Measurements from ENCODE around the gene DCAF4L1. TPM values are rescaled to one million over a fixed set of nuclear protein-coding genes. Genes with fewer than 3 reads are reported as not detected.

Gene DCAF4L1, protein sequence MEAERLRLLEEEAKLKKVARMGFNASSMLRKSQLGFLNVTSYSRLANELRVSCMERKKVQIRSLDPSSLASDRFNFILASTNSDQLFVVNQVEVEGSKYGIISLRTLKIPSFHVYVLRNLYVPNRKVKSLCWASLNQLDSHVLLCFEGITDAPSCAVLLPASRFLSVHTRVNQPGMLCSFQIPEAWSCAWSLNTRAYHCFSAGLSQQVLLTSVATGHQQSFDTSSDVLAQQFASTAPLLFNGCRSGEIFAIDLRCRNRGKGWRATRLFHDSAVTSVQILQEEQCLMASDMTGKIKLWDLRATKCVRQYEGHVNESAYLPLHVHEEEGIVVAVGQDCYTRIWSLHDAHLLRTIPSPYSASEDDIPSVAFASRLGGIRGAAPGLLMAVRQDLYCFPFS
- total RNA-seq (under 1 TPM; 0.31 to 0.33 TPM), polyA plus RNA-seq (not detected)

DNA sequence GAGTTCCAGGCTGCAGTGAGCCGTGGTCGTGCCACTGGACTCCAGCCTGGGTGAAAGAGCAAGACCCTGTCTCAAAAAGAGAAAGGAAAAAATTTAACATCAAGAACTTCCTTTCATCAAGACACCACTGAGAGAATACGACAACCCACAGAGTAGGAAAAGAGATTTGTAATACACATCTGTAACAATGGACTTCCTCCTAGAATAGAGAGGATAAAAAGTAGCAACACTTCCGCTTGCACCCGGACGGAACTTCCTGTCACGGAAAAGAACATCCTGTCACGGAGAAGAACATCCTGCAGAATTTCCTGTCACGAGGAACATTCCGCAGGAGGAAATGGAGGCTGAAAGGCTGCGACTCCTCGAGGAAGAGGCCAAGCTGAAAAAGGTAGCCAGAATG, at the start of gene DCAF4L1:
Gene DCAF4L1 (plus strand): TSS at position 301 of the 400 bp plus-strand sequence. CDS start 37 bp downstream, at position 338.
- no peaks in the 10 kb centered on the region for H3K36me3 Mint-ChIP-seq
- ChIA-PET POLR2A (no interaction called here), CTCF (no interaction called here)
- H3K4me3 Mint-ChIP-seq, result no peak within 1 kb of the TSS
- H3K9me3 Mint-ChIP-seq, result no peaks in the 10 kb centered on the region
- Histone ChIP-seq H3K27me3 (ENCODE audit: insufficient read depth, low read length, poor library complexity, severe bottlenecking) (no peaks in the 10 kb centered on the region), H3K4me1 (ENCODE audit: insufficient read depth, low read length) (no peaks in the 10 kb centered on the region), H3K4me3 (ENCODE audit: low read length) (no peak within 1 kb of the TSS), H3K36me3 (ENCODE audit: insufficient read depth, low read length) (no peaks in the 10 kb centered on the region), H3K27ac (ENCODE audit: low read depth, low read length) (no peak within 1 kb of the TSS), H3K9me3 (ENCODE audit: low read length) (no peaks in the 10 kb centered on the region)
- H3K4me1 Mint-ChIP-seq, result no peaks in the 10 kb centered on the region
- H3K27me3 Mint-ChIP-seq, result peaks cover 3% of the 10 kb centered on the region in 2 donors
- no peak within 1 kb of the TSS for H3K27ac Mint-ChIP-seq
- DNase-seq, result no peak

DNA sequence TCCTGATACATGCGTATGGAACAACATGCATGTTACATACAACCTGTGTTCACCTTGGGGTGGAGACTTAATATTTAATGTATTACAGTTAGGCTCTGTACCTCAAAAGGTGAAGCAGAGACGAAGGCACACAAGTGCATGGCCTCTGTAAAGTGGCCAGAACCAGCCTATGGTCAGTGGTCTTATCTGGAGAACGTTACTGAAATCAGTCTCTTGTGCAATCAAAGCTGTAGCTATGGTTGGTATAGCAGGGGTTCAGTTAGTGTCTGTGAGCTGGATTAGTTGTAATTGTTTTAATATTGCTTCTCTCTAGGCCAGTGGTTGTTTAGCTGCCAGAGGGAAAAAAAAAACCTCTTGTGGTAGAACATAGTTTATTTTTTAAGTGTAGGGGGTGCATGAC, 48.6 kb upstream of the DCAF4L1 start:
- H3K36me3 ChIP-seq (ENCODE audit: insufficient read depth, low read length), result peaks cover 3% of the 10 kb centered on the region
- H3K9me3 Mint-ChIP-seq, result no peaks in the 10 kb centered on the region
- no peaks in the 10 kb centered on the region for H3K27me3 ChIP-seq (ENCODE audit: insufficient read depth, low read length, poor library complexity, severe bottlenecking)
- no peak for DNase-seq
- H3K27me3 Mint-ChIP-seq, result peaks cover 0 to 1% of the 10 kb centered on the region in 2 donors
- H3K27ac Mint-ChIP-seq, result no peak overlapping the region
- H3K9me3 ChIP-seq (ENCODE audit: low read length), result no peaks in the 10 kb centered on the region
- peaks cover 33 to 49% (median 40%) of the 10 kb centered on the region in 3 donors for H3K4me1 Mint-ChIP-seq
- peaks cover 0 to 16% (median 2%) of the 10 kb centered on the region in 3 donors for H3K36me3 Mint-ChIP-seq
- no peak overlapping the region for H3K27ac ChIP-seq (ENCODE audit: low read depth, low read length)
- H3K4me1 ChIP-seq (ENCODE audit: insufficient read depth, low read length), result peaks cover 24% of the 10 kb centered on the region
- CTCF ChIA-PET, result no interaction called here
- no peak overlapping the region for H3K4me3 ChIP-seq (ENCODE audit: low read length)
- peak overlapping the region in 2 of 7 donors; percentile 11 to 37 for H3K4me3 Mint-ChIP-seq
- POLR2A ChIA-PET, result no interaction called here

DNA sequence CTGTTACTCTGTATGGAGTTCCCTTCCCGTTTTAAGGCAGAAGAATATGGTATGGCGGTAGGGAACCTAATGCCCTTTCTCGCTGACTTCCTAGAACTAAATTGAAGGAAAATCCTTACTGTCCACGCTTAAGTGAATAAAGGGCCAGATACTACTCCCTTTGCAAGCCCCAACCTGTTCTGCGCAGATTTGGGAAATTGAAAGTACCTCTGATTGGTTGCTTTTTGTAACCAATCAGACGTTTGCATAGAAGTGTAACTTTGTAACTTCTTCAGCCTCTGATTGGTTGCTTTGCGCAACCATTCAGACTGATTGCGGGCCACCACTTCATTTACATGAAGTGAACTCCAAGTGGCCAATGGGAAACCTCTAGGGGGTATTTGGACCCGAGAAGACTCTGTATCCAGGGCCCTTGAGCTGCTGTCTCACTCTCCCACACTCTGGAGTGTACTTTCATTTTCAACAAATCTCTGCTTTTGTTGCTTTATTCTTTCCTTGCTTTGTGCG, 47.5 kb upstream of the DCAF4L1 start:
- peaks cover 0 to 1% of the 10 kb centered on the region in 2 donors for H3K27me3 Mint-ChIP-seq
- H3K27ac ChIP-seq (ENCODE audit: low read depth, low read length), result no peak overlapping the region
- no peak for DNase-seq
- H3K36me3 Mint-ChIP-seq, result peaks cover 0 to 23% (median 2%) of the 10 kb centered on the region in 3 donors
- H3K4me3 ChIP-seq (ENCODE audit: low read length), result no peak overlapping the region
- H3K4me3 Mint-ChIP-seq, result peak overlapping the region; percentile 93 to 100 (median 97)
- H3K9me3 ChIP-seq (ENCODE audit: low read length), result no peaks in the 10 kb centered on the region
- no peaks in the 10 kb centered on the region for H3K9me3 Mint-ChIP-seq
- H3K36me3 ChIP-seq (ENCODE audit: insufficient read depth, low read length), result peaks cover 3% of the 10 kb centered on the region
- H3K4me1 Mint-ChIP-seq, result peaks cover 38 to 60% (median 50%) of the 10 kb centered on the region in 3 donors
- peak overlapping the region in 6 of 8 donors; percentile 32 to 97 (median 94) for H3K27ac Mint-ChIP-seq
- ChIA-PET POLR2A (interaction anchor here (1.0 kb wide), 1 partner anchor 57 kb away, joined by 6 read pairs; the partner anchor contains the start of gene SLC30A9), CTCF (no interaction called here)
- peaks cover 28% of the 10 kb centered on the region for H3K4me1 ChIP-seq (ENCODE audit: insufficient read depth, low read length)
- H3K27me3 ChIP-seq (ENCODE audit: insufficient read depth, low read length, poor library complexity, severe bottlenecking), result no peaks in the 10 kb centered on the region

DNA sequence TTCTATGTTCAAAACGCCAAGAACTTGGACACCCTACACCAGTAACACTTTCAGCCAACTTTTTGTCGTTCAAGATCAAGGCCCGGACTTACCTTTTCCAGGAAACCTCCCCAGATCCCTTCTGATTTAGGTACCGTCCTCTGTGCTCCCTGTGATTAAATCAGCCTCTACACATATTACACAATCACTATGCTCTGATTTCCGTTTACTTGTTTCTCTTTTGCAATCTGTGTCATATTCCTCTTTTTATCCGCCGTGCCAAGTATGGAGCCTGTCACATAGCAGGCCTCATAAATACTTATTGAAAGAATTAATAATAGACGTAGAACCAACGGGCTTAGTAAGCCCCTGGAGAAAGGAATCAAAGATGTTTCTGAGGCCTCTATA, 47.0 kb upstream of the DCAF4L1 start:
- Mint-ChIP-seq H3K4me3 (peak overlapping the region; percentile 93 to 100 (median 97)), H3K4me1 (peaks cover 38 to 64% (median 55%) of the 10 kb centered on the region in 3 donors), H3K36me3 (peaks cover 0 to 28% (median 2%) of the 10 kb centered on the region in 3 donors), H3K27me3 (peaks cover 0 to 1% of the 10 kb centered on the region in 2 donors), H3K9me3 (no peaks in the 10 kb centered on the region), H3K27ac (peak overlapping the region; percentile 69 to 97 (median 92))
- H3K27me3 ChIP-seq (ENCODE audit: insufficient read depth, low read length, poor library complexity, severe bottlenecking), result no peaks in the 10 kb centered on the region
- no peak for DNase-seq
- peaks cover 28% of the 10 kb centered on the region for H3K4me1 ChIP-seq (ENCODE audit: insufficient read depth, low read length)
- no peak overlapping the region for H3K27ac ChIP-seq (ENCODE audit: low read depth, low read length)
- POLR2A ChIA-PET, result interaction anchor here (1.0 kb wide), 1 partner anchor 56 kb away, joined by 6 read pairs; the partner anchor contains the start of gene SLC30A9
- peaks cover 3% of the 10 kb centered on the region for H3K36me3 ChIP-seq (ENCODE audit: insufficient read depth, low read length)
- H3K4me3 ChIP-seq (ENCODE audit: low read length), result peak overlapping the region; percentile 96
- CTCF ChIA-PET, result interaction anchor here (1.5 kb wide), 1 partner anchor 13 kb away, joined by 4 read pairs; no protein-coding TSS in a partner anchor
- H3K9me3 ChIP-seq (ENCODE audit: low read length), result no peaks in the 10 kb centered on the region

DNA sequence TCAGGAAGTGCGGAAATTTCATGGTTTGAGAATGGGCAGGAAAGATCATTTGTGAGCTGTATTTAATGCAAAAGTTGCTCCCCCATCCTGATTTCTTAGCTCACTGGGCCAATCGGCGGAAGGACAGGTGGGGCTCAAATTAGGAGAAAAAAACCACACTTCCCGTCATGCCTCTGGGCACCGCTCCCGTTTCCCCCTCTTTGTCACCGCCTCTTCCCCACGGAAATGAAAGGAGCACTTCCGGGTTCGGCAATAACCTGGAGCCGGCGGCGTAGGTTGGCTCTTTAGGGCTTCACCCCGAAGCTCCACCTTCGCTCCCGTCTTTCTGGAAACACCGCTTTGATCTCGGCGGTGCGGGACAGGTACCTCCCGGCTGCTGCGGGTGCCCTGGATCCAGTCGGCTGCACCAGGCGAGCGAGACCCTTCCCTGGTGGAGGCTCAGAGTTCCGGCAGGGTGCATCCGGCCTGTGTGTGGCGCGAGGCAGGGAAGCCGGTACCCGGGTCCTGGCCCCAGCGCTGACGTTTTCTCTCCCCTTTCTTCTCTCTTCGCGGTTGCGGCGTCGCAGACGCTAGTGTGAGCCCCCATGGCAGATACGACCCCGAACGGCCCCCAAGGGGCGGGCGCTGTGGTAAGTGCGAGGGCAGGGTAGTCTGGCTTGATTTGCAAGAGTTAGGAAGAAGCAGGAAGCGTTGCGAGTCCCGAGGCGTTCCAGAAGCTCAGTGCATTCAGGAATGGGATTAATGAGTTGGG, 46.5 kb upstream of the DCAF4L1 start, which contains the start of gene TMEM33:
Gene TMEM33 (plus strand): TSS at position 529 of the 751 bp plus-strand sequence. CDS start 56 bp downstream, at position 585.
- Mint-ChIP-seq H3K36me3 (peaks cover 0 to 33% (median 5%) of the 10 kb centered on the region in 3 donors), H3K27me3 (peaks cover 0 to 1% of the 10 kb centered on the region in 2 donors), H3K27ac (peak within 1 kb of the TSS; percentile 69 to 97 (median 92)), H3K4me3 (peak within 1 kb of the TSS; percentile 93 to 100 (median 97)), H3K4me1 (peaks cover 42 to 69% (median 60%) of the 10 kb centered on the region in 3 donors), H3K9me3 (no peaks in the 10 kb centered on the region)
- Histone ChIP-seq H3K4me3 (ENCODE audit: low read length) (peak within 1 kb of the TSS; percentile 96), H3K4me1 (ENCODE audit: insufficient read depth, low read length) (peaks cover 28% of the 10 kb centered on the region), H3K27ac (ENCODE audit: low read depth, low read length) (peak within 1 kb of the TSS; percentile 75), H3K9me3 (ENCODE audit: low read length) (no peaks in the 10 kb centered on the region), H3K27me3 (ENCODE audit: insufficient read depth, low read length, poor library complexity, severe bottlenecking) (no peaks in the 10 kb centered on the region), H3K36me3 (ENCODE audit: insufficient read depth, low read length) (peaks cover 3% of the 10 kb centered on the region)
- POLR2A ChIA-PET, result interaction anchor here (1.0 kb wide), 1 partner anchor 56 kb away, joined by 6 read pairs; the partner anchor contains the start of gene SLC30A9
- DNase-seq, result peak; percentile 57 to 82 (median 78)
- CTCF ChIA-PET, result interaction anchor here (1.5 kb wide), 1 partner anchor 12 kb away, joined by 4 read pairs; no protein-coding TSS in a partner anchor

DNA sequence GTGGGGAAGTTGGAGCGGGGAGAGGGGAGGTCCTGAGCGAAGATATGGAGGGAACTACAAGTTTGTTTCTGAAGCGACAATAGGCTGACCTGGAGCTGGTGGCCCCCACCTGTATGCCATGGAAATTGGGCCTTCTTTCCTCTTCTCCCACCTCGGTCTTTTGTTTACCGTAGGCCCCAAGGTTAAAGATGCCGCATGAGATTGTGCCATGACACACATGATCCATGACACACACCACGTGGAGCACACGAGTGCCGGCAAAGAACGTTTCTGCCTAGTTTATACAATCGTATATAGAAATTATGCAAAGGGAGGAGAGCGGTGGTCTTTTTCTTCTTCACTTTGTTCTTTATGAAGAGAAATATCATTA, 45.9 kb upstream of the DCAF4L1 start:
- H3K36me3 ChIP-seq (ENCODE audit: insufficient read depth, low read length), result peaks cover 3% of the 10 kb centered on the region
- Mint-ChIP-seq H3K36me3 (peaks cover 0 to 34% (median 5%) of the 10 kb centered on the region in 3 donors), H3K27ac (peak overlapping the region; percentile 26 to 97 (median 92)), H3K27me3 (peaks cover 0 to 1% of the 10 kb centered on the region in 2 donors), H3K9me3 (no peaks in the 10 kb centered on the region), H3K4me1 (peaks cover 42 to 65% (median 61%) of the 10 kb centered on the region in 3 donors), H3K4me3 (peak overlapping the region; percentile 93 to 100 (median 97))
- peaks cover 28% of the 10 kb centered on the region for H3K4me1 ChIP-seq (ENCODE audit: insufficient read depth, low read length)
- POLR2A ChIA-PET, result no interaction called here
- H3K4me3 ChIP-seq (ENCODE audit: low read length), result peak overlapping the region; percentile 96
- DNase-seq, result no peak
- no peaks in the 10 kb centered on the region for H3K9me3 ChIP-seq (ENCODE audit: low read length)
- H3K27me3 ChIP-seq (ENCODE audit: insufficient read depth, low read length, poor library complexity, severe bottlenecking), result no peaks in the 10 kb centered on the region
- peak overlapping the region; percentile 75 for H3K27ac ChIP-seq (ENCODE audit: low read depth, low read length)
- CTCF ChIA-PET, result interaction anchor here (1.5 kb wide), 1 partner anchor 12 kb away, joined by 4 read pairs; no protein-coding TSS in a partner anchor

DNA sequence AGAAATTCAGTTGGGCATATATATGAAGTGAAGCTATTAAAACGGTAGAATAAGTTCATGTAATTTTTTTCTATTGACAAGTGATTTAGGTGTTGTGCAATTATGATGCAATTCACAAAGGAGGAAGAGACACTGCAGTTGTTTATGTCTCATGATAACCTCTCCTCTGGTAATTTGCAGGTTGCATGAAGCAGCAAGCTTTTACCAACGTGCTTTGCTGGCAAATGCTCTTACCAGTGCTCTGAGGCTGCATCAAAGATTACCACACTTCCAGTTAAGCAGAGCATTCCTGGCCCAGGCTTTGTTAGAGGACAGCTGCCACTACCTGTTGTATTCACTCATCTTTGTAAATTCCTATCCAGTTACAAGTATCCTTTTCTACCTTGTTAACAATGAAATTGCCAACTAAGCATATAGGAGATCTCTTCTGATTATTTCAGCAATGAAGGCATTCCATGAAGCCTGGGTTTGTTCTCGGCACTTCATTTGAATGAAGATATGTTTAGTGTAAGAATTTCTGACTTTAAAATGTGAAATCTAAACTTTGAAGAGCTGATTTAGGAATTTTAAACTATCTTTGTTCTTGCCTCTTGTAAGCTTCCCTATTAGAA, 42.4 kb upstream of the DCAF4L1 start:
- Mint-ChIP-seq H3K4me1 (peaks cover 54 to 87% (median 86%) of the 10 kb centered on the region in 3 donors), H3K4me3 (no peak overlapping the region), H3K9me3 (no peaks in the 10 kb centered on the region), H3K27me3 (no peaks in the 10 kb centered on the region), H3K36me3 (peaks cover 0 to 61% (median 8%) of the 10 kb centered on the region in 3 donors), H3K27ac (no peak overlapping the region)
- Histone ChIP-seq H3K27ac (ENCODE audit: low read depth, low read length) (no peak overlapping the region), H3K27me3 (ENCODE audit: insufficient read depth, low read length, poor library complexity, severe bottlenecking) (no peaks in the 10 kb centered on the region), H3K4me3 (ENCODE audit: low read length) (no peak overlapping the region), H3K9me3 (ENCODE audit: low read length) (no peaks in the 10 kb centered on the region), H3K36me3 (ENCODE audit: insufficient read depth, low read length) (peaks cover 9% of the 10 kb centered on the region), H3K4me1 (ENCODE audit: insufficient read depth, low read length) (peaks cover 28% of the 10 kb centered on the region)
- DNase-seq, result no peak
- CTCF ChIA-PET, result no interaction called here
- POLR2A ChIA-PET, result no interaction called here

All from CD8-positive, alpha-beta memory T cell (primary cell).